Fibroblast of villous mesenchyme (primary cell): Measurements from ENCODE around the gene SYNDIG1L. TPM values are rescaled to one million over a fixed set of nuclear protein-coding genes. Genes with fewer than 3 reads are reported as not detected.

ENCODE experiments used
- DNase-seq: peaks from one replicate; pipeline ENCODE4 v3.0.0-alpha.2; 2010; ENCODE audit warnings: low read depth
- H3K4me3 ChIP-seq: 2 replicates; pipeline ENCODE4 v1.5.1; 2011; ENCODE audit warnings: low read depth, mild to moderate bottlenecking, low read length
- total RNA-seq: library from RNA; depleted of rRNA; stranded (reverse); fragments of >200 nt; gene quantifications from 2 replicates; pipeline ENCODE4 v1.2.3, GENCODE V29; 2012
- TF ChIP-seq, protein P1 (sequence below): IDR thresholded peaks from 2 replicates; pipeline ENCODE4 v1.5.1; 2012; ENCODE audit warnings: low read depth, mild to moderate bottlenecking, low read length; ENCODE audit not compliant: insufficient read depth

The SYNDIG1L gene
- total RNA-seq, 1 donor = not detected

- no peak overlapping the region for H3K4me3 ChIP-seq
- DNase-seq = no peak
- TF ChIP-seq, protein P1, sequence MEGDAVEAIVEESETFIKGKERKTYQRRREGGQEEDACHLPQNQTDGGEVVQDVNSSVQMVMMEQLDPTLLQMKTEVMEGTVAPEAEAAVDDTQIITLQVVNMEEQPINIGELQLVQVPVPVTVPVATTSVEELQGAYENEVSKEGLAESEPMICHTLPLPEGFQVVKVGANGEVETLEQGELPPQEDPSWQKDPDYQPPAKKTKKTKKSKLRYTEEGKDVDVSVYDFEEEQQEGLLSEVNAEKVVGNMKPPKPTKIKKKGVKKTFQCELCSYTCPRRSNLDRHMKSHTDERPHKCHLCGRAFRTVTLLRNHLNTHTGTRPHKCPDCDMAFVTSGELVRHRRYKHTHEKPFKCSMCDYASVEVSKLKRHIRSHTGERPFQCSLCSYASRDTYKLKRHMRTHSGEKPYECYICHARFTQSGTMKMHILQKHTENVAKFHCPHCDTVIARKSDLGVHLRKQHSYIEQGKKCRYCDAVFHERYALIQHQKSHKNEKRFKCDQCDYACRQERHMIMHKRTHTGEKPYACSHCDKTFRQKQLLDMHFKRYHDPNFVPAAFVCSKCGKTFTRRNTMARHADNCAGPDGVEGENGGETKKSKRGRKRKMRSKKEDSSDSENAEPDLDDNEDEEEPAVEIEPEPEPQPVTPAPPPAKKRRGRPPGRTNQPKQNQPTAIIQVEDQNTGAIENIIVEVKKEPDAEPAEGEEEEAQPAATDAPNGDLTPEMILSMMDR = no peak
Measured at GRCh38 chr14:74413627-74414026, 12.4 kb downstream of the SYNDIG1L start.

DNA sequence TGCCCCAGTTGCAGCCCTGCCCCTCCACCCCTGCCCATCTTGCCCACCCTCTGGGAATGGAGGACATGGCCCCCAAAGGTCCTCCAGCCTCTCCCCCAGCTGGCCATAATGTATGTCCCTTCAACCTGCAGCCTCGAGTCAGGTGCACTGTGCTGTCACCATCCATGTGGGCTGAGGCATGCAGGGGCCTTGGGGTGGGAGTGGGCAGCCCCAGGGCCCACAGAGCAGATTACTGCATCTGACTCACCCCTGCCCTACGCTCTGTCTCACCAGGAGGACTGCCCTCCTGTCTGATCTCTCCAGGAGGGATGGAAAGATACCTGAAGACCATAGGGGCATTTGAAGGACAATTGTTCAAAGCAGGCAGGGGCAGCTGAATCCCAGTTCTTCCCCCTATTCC lies 13.3 kb downstream of the SYNDIG1L start:
- H3K4me3 ChIP-seq = no peak overlapping the region
- TF ChIP-seq, protein P1 = no peak
- DNase-seq = no peak

DNA sequence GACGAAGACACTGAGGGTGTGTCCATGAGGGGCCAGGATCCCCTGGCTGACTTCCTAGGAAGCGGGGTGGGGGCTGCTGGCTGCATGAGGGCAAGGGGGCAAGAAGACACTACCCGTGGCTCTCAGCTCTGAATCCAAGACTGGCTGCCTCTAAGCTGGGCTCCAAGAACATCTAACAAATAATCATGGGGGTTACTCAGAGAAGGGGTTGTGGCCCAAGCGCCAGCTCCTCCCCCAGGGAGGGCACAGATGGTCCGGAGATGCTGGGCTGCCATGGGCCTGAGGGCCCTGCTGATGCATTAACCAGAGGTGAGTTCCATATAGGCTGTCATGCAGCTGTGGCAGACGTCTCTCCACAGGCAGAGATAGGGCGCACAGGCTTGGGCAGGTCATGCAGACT lies 14.3 kb downstream of the SYNDIG1L start:
- TF ChIP-seq, protein P1 = no peak
- H3K4me3 ChIP-seq = no peak overlapping the region
- DNase-seq = no peak

DNA sequence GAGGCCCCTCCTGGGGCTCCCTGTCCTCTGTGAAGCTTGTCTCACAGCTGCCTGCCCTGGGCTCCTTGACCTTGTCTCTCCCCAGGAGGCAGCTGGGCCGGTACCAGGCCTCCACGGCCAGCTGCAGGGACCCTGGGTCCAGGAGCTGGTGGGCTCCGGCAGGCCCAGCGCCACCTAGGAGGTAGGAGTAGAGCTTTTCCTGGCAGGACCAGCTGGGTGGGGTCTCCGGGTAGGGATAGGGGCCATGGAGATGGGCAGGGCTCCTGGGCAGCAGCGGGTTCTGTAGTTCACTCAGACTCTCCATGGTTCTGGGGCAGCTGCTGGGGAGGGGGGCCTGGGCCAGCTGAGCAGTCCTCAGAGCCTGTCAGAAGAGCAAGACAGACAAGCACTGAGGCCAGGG lies 16.6 kb downstream of the SYNDIG1L start:
- no peak overlapping the region for H3K4me3 ChIP-seq
- TF ChIP-seq, protein P1 = no peak
- no peak for DNase-seq

- DNase-seq = no peak
- no peak overlapping the region for H3K4me3 ChIP-seq
- TF ChIP-seq, protein P1 = no peak
Measured at GRCh38 chr14:74408870-74409269, 17.1 kb downstream of the SYNDIG1L start.

DNA sequence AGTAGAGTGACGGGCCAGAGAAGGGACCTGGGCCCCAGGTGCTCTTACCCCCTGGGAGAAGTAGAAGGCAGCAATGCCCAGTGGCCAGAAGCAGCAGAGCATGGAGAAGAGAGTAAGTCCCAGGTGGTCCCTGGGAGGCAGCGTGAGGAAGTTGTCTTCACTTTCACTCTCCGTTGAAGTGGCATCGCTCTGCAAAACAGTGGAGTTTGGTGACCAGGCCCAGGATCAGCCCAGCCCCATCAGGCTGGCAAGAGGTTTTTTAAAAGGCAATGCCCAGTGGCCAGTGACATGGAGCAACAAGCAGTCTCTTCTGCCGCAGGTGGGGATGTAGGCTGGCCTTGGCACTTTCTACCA lies 18.2 kb downstream of the SYNDIG1L start:
- TF ChIP-seq, protein P1 = no peak
- H3K4me3 ChIP-seq = no peak overlapping the region
- DNase-seq = no peak

GRCh38 chr14:74407021-74407800 lies 18.8 kb downstream of the SYNDIG1L start:
- TF ChIP-seq, protein P1 = no peak

More at GRCh38 chr14:74407021-74407800, 18.8 kb downstream of the SYNDIG1L start:
- H3K4me3 ChIP-seq = no peak overlapping the region
- no peak for DNase-seq
